Tibial artery (tissue), 4 donors: ENCODE results near the gene RNLS.

Experiments used
- DNase-seq, 2 donors: peaks; one replicate each; pipeline ENCODE4 v3.0.0-alpha.2; 2019
- H3K27ac ChIP-seq, 2 donors: fragments of 200-600 bp; sonication (generic) in 1 of 2; 1 replicate in 1 of 2; 2 replicates in 1 of 2; pipeline ENCODE4 v1.5.1; 2018 to 2019; ENCODE audit warnings: mild to moderate bottlenecking in 1 of 2
- H3K27me3 ChIP-seq, 2 donors: fragments of 200-600 bp; sonication (generic) in 1 of 2; one replicate each; pipeline versions ENCODE4 v1.5.1 to v1.6.0; 2016 to 2019
- H3K36me3 ChIP-seq, 3 donors: fragments of 200-600 bp; sonication (generic) in 2 of 3; one replicate each; pipeline ENCODE4 v1.5.1; 2016 to 2019; ENCODE audit warnings: mild to moderate bottlenecking in 2 of 3
- H3K4me1 ChIP-seq, 4 donors: fragments of 200-600 bp; sonication (generic) in 2 of 4; 1 replicate in 3 of 4; 2 replicates in 1 of 4; pipeline ENCODE4 v1.5.1; 2016 to 2019
- H3K4me3 ChIP-seq, 2 donors: fragments of 200-600 bp; sonication (generic) in 1 of 2; 1 replicate in 1 of 2; 2 replicates in 1 of 2; pipeline ENCODE4 v1.5.1; 2018 to 2019; ENCODE audit warnings: mild to moderate bottlenecking in 2 of 2
- H3K9me3 ChIP-seq, 3 donors: fragments of 200-600 bp; sonication (generic) in 1 of 3; one replicate each; pipeline ENCODE4 v1.5.1; 2016 to 2019
- intact Hi-C: fragments of 100-400 bp; cut with DNase I; formaldehyde crosslinking; loops from one replicate; pipeline ENCODE4 v1.15.0; 2023; ENCODE audit warnings: low total_unique reads
- TF ChIP-seq, protein P1 (sequence below), 2 experiments: fragments of 200-600 bp in 1 of 2; fragments of 450-650 bp in 1 of 2; IDR thresholded peaks; one replicate each; pipeline ENCODE4 v1.5.1; 2017 to 2019; ENCODE audit warnings: antibody characterized with exemption in 2 of 2, mild to moderate bottlenecking in 1 of 2, moderate library complexity in 1 of 2

RNLS gene

DNA sequence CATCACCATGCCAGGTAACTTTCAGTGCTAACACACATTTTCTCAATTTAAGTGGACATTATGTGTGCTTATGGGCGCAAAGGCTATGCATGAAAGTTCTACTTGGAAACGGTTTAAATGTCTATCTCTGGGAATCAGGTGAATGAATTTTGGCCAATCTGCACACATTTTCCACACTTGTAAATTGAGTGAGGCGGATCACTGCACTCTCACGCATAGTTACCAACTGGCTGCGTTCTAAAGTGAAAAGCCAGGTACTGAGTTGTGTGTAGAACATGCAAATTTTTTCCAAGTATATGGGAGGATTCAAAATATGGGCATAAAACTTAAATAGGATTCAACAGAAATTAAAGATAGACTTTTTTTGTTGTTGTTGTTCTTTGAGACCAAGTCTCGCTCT is 323.7 kb downstream of the RNLS start:
- H3K4me1 ChIP-seq, result peaks cover 0 to 17% (median 8%) of the 10 kb centered on the region in 4 donors
- DNase-seq, result no peak
- H3K36me3 ChIP-seq, result no peaks in the 10 kb centered on the region
- no peaks in the 10 kb centered on the region for H3K27me3 ChIP-seq
- TF ChIP-seq, protein P1, sequence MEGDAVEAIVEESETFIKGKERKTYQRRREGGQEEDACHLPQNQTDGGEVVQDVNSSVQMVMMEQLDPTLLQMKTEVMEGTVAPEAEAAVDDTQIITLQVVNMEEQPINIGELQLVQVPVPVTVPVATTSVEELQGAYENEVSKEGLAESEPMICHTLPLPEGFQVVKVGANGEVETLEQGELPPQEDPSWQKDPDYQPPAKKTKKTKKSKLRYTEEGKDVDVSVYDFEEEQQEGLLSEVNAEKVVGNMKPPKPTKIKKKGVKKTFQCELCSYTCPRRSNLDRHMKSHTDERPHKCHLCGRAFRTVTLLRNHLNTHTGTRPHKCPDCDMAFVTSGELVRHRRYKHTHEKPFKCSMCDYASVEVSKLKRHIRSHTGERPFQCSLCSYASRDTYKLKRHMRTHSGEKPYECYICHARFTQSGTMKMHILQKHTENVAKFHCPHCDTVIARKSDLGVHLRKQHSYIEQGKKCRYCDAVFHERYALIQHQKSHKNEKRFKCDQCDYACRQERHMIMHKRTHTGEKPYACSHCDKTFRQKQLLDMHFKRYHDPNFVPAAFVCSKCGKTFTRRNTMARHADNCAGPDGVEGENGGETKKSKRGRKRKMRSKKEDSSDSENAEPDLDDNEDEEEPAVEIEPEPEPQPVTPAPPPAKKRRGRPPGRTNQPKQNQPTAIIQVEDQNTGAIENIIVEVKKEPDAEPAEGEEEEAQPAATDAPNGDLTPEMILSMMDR (IDR thresholded peaks at IDR 0.05), result no peak
- H3K4me3 ChIP-seq, result no peak overlapping the region
- no peaks in the 10 kb centered on the region for H3K9me3 ChIP-seq
- no peak overlapping the region for H3K27ac ChIP-seq
- intact Hi-C loops, result loop anchor here (10.0 kb wide), 1 partner anchor 395 kb away; the partner anchor contains the start of genes KLLN and PTEN

DNA sequence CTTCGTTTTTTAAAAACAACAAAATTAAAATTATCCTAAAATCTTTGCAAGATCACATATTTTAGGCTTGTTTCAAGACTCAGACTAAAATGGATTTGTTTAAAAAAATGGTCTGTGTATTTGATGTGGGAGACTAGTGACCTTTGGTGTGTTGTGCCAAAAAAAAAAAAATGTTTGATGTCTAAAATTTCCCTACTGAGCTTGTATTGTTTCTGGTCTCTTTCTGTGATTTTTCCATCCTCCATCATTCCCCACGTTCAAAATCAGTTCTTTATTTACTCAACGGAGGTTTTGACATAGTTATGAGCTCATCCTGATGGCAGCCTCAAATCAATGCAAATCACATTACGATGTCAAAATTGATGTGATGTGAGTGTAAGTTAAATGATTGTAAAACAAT is 326.2 kb downstream of the RNLS start:
- Histone ChIP-seq H3K9me3 (no peaks in the 10 kb centered on the region), H3K4me1 (peaks cover 0 to 30% (median 13%) of the 10 kb centered on the region in 4 donors), H3K27me3 (no peaks in the 10 kb centered on the region), H3K4me3 (peak overlapping the region; percentile 43 to 50), H3K36me3 (no peaks in the 10 kb centered on the region), H3K27ac (peak overlapping the region; percentile 77 to 85)
- TF ChIP-seq, protein P1 (IDR thresholded peaks at IDR 0.05), result no peak
- intact Hi-C loops, result loop anchor here (10.0 kb wide), 1 partner anchor 392 kb away; the partner anchor contains the start of genes KLLN and PTEN
- no peak for DNase-seq

DNA sequence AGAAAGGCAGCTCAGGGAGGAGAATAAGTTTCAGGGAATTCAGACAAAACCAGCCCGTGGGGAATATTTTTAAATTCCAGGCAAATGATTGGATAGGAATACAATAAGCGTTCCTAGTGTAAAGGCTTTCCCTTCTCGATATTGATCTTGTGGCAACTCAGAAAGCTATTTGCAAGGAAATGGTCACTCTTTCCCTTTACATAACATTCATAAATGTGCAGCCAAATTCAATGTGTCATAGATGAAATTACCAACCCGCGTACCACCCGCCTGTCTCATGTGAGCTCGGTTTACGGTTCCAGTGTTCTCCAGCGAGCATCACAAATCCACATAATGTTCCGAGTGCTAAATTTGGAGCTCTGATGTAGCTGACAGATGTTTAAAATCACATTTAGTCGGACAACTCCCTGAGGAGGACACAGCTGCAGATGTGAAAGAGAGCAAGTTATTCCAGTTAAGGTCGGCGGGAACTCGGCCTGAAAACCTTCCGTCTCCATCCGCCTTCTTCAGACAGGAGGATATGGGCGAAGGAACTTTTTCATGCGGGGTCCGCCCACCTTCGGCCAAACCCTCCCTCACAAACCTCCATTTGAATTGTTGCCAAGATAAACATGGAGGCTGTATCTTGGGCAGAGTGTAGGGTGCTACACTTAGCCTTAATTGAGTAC is 327.0 kb downstream of the RNLS start:
- TF ChIP-seq, protein P1 (IDR thresholded peaks at IDR 0.05), result no peak
- Histone ChIP-seq H3K4me1 (peaks cover 0 to 30% (median 13%) of the 10 kb centered on the region in 4 donors), H3K36me3 (no peaks in the 10 kb centered on the region), H3K4me3 (peak overlapping the region; percentile 43 to 50), H3K27ac (peak overlapping the region; percentile 77 to 85), H3K27me3 (no peaks in the 10 kb centered on the region), H3K9me3 (no peaks in the 10 kb centered on the region)
- DNase-seq, result peak; percentile 67 to 73
- intact Hi-C loops, result loop anchor here (10.0 kb wide), 1 partner anchor 391 kb away; the partner anchor contains the start of genes KLLN and PTEN

DNA sequence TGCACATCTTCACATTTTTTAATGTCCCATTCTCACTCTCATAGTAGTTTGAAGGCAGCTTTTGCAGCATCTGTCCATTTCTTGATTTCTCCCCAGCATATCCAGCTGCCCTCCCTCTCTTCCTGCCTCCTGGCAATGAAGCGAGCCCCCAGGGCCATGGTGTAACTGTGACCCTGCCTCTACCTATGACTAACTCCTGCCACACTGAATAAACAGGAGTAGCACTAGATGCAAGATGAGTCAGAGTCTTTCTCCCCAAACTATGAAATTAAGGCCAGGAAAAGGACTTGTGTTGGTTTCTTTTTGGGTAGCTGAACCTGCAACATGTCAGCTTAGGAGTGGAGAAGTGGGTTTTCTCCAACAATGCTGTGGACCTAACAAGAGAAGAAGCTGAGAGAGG is 329.0 kb downstream of the RNLS start:
- Histone ChIP-seq H3K4me3 (no peak overlapping the region), H3K9me3 (no peaks in the 10 kb centered on the region), H3K27me3 (no peaks in the 10 kb centered on the region), H3K4me1 (peaks cover 0 to 30% (median 13%) of the 10 kb centered on the region in 4 donors), H3K27ac (peak overlapping the region; percentile 25 to 77), H3K36me3 (no peaks in the 10 kb centered on the region)
- intact Hi-C loops, result loop anchor here (10.0 kb wide), 1 partner anchor 389 kb away; the partner anchor contains the start of genes KLLN and PTEN
- TF ChIP-seq, protein P1 (IDR thresholded peaks at IDR 0.05), result no peak
- DNase-seq, result peak in 1 of 2 donors; percentile 49

DNA sequence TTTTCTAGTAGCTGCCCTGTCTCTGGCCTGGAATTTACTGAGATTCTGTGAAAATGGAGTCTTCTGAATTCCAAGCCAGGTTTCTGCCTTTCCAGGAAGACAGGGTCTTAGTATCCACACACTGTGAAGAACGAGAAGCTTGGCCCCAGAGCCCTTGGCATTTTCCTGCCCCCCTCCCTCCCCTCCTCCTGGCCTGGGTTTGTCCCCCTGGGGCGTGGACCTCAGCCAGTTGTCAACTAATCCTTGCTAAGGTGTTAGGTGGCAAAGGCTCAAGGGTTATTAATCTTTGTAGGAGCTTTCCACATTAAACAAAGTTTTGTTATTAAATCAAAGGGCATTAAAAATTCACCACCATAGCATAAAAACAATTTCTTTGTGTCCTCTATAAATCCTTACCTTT is 329.5 kb downstream of the RNLS start:
- Histone ChIP-seq H3K36me3 (no peaks in the 10 kb centered on the region), H3K4me3 (no peak overlapping the region), H3K27me3 (no peaks in the 10 kb centered on the region), H3K4me1 (peaks cover 0 to 30% (median 13%) of the 10 kb centered on the region in 4 donors), H3K27ac (peak overlapping the region in 1 of 2 donors; percentile 77), H3K9me3 (no peaks in the 10 kb centered on the region)
- intact Hi-C loops, result loop anchor here (10.0 kb wide), 1 partner anchor 389 kb away; the partner anchor contains the start of genes KLLN and PTEN
- no peak for DNase-seq
- TF ChIP-seq, protein P1 (IDR thresholded peaks at IDR 0.05), result no peak
